A549 (cell line): ENCODE measurements around the gene NLK. TPM values are rescaled to one million over a fixed set of nuclear protein-coding genes. Genes with fewer than 3 reads are reported as not detected.
A peak's percentile ranks its signal among the peaks of the same experiment; 100 is the strongest.

Source experiments
- ATAC-seq, 2 experiments: fragments of 200-7000 bp in 1 of 2; fragments of >200 bp in 1 of 2; cut with Nextera tagmentation in 1 of 2; cut with Tn5 transposase in 1 of 2; 3 replicates each; pipeline versions ENCODE4 v1.8.0 to v1.9.1; 2018 to 2020; ENCODE audit warnings: mild to moderate bottlenecking in 1 of 2, moderate library complexity in 1 of 2
- CTCF ChIA-PET: fragments of 300-600 bp; sonication (Branson Sonifier 250); formaldehyde crosslinking; extraction: SDS; loops from one replicate; lab custom pipeline; 2021; ENCODE audit warnings: antibody characterized with exemption, inconsistent platforms; lab: Yijun Ruan, JAX
- POLR2A ChIA-PET: fragments of 350-600 bp; formaldehyde crosslinking; extraction: SDS; loops from one replicate; lab custom pipeline; 2021; ENCODE audit warnings: antibody characterized with exemption, inconsistent platforms; lab: Yijun Ruan, JAX
- DNase-seq, 2 experiments: peaks; one replicate each; pipeline versions ENCODE4 v3.0.0 to v3.0.0-alpha.2; 2011 to 2016; ENCODE audit warnings: low read depth in 1 of 2, low spot score in 1 of 2
- FAIRE-seq: peaks from 2 replicates; lab custom pipeline; 2011; peaks lifted over from hg19 to GRCh38; lab: Jason Lieb, UNC
- H3K27ac ChIP-seq, 2 experiments: fragments of >200 bp; sonication (Bioruptor Twin); formaldehyde crosslinking; 3 replicates each; pipeline ENCODE4 v1.5.1; 2016 to 2017
- H3K4me1 ChIP-seq: fragments of >200 bp; sonication (Bioruptor Twin); formaldehyde crosslinking; 3 replicates; pipeline ENCODE4 v1.6.1; 2016
- H3K4me2 ChIP-seq: fragments of >200 bp; sonication (Bioruptor Twin); formaldehyde crosslinking; 3 replicates; pipeline ENCODE4 v1.6.1; 2016
- H3K4me3 ChIP-seq: fragments of >200 bp; sonication (Bioruptor Twin); formaldehyde crosslinking; 3 replicates; pipeline ENCODE4 v1.5.1; 2016
- H3K9me3 ChIP-seq: fragments of >200 bp; sonication (Bioruptor Twin); formaldehyde crosslinking; 3 replicates; pipeline ENCODE4 v1.6.1; 2016
- ATOH8 ChIP-seq: fragments of 250-450 bp; sonication (Bioruptor Pico); IDR thresholded peaks from 2 replicates; pipeline ENCODE4 v1.5.0; 2020; ENCODE audit warnings: low read depth, mild to moderate bottlenecking, moderate library complexity
- BCL3 ChIP-seq: fragments of >200 bp; sonication (Bioruptor Twin); formaldehyde crosslinking; IDR thresholded peaks from 3 replicates; pipeline ENCODE4 v1.6.1; 2016
- CBX2 ChIP-seq: fragments of 200-600 bp; sonication (generic); IDR thresholded peaks from 2 replicates; pipeline ENCODE4 v1.6.1; 2016; ENCODE audit warnings: low read depth, mild to moderate bottlenecking, borderline replicate concordance
- CBX8 ChIP-seq: fragments of 200-600 bp; sonication (generic); IDR thresholded peaks from 2 replicates; pipeline ENCODE4 v1.6.1; 2016
- CEBPB ChIP-seq, 2 experiments: fragments of >200 bp in 1 of 2; sonication (Bioruptor Twin) in 1 of 2; formaldehyde crosslinking in 1 of 2; IDR thresholded peaks; 2 replicates each; pipeline ENCODE4 v1.6.1; 2012 to 2016
- E2F6 ChIP-seq: IDR thresholded peaks from 2 replicates; pipeline ENCODE4 v1.6.1; 2012; ENCODE audit warnings: low read depth, borderline replicate concordance
- EHF ChIP-seq: fragments of 250-450 bp; sonication (Bioruptor Pico); IDR thresholded peaks from 2 replicates; pipeline ENCODE4 v1.5.0; 2020; ENCODE audit warnings: mild to moderate bottlenecking
- ELK1 ChIP-seq: fragments of 150-350 bp; IDR thresholded peaks from 2 replicates; pipeline ENCODE4 v1.6.1; 2014; ENCODE audit warnings: low read depth, mild to moderate bottlenecking, low read length
- EP300 ChIP-seq, 2 experiments: fragments of >200 bp; sonication (Bioruptor Twin); formaldehyde crosslinking; IDR thresholded peaks; 2 replicates in 1 of 2; 3 replicates in 1 of 2; pipeline ENCODE4 v1.6.1; 2016 to 2017
- ESRRA ChIP-seq: fragments of 150-350 bp; IDR thresholded peaks from 2 replicates; pipeline ENCODE4 v1.6.1; 2014; ENCODE audit warnings: mild to moderate bottlenecking, low read length, borderline replicate concordance
- FOSB ChIP-seq: fragments of 250-450 bp; sonication (Bioruptor Pico); IDR thresholded peaks from 2 replicates; pipeline ENCODE4 v1.5.0; 2020; ENCODE audit warnings: mild to moderate bottlenecking, moderate library complexity
- FOXS1 ChIP-seq: fragments of 250-450 bp; sonication (Bioruptor Pico); IDR thresholded peaks from 2 replicates; pipeline ENCODE4 v1.5.0; 2020; ENCODE audit warnings: mild to moderate bottlenecking, moderate library complexity
- HDAC2 ChIP-seq: fragments of 200-600 bp; sonication (generic); IDR thresholded peaks from 2 replicates; pipeline ENCODE4 v1.6.1; 2016
- HES2 ChIP-seq: fragments of >200 bp; sonication (Bioruptor Twin); formaldehyde crosslinking; IDR thresholded peaks from 2 replicates; pipeline ENCODE4 v1.6.1; 2016
- HMGXB4 ChIP-seq: fragments of 250-450 bp; sonication (Bioruptor Pico); IDR thresholded peaks from 2 replicates; pipeline ENCODE4 v1.5.0; 2021; ENCODE audit warnings: mild to moderate bottlenecking, moderate library complexity, borderline replicate concordance
- JUN ChIP-seq, 2 experiments: fragments of >200 bp; sonication (Bioruptor Twin); formaldehyde crosslinking; IDR thresholded peaks; 2 replicates in 1 of 2; 3 replicates in 1 of 2; pipeline ENCODE4 v1.6.1; 2016 to 2017
- JUNB ChIP-seq: fragments of >200 bp; sonication (Bioruptor Twin); formaldehyde crosslinking; IDR thresholded peaks from 2 replicates; pipeline ENCODE4 v1.6.1; 2016
- KDM1A ChIP-seq: fragments of 200-600 bp; sonication (generic); IDR thresholded peaks from 2 replicates; pipeline ENCODE4 v1.6.1; 2016; ENCODE audit warnings: low read depth, mild to moderate bottlenecking
- MAFK ChIP-seq: fragments of 450-650 bp; IDR thresholded peaks from 2 replicates; pipeline ENCODE4 v1.6.1; 2014; ENCODE audit not compliant: partially characterized antibody
- NFE2L2 ChIP-seq: fragments of 150-350 bp; conservative IDR thresholded peaks from 2 replicates; pipeline ENCODE4 v1.6.1; 2014; ENCODE audit warnings: low read length
- NR3C1 ChIP-seq: fragments of >200 bp; sonication (Bioruptor Twin); formaldehyde crosslinking; IDR thresholded peaks from 3 replicates; pipeline ENCODE4 v1.6.1; 2017
- PBX3 ChIP-seq: IDR thresholded peaks from 2 replicates; pipeline ENCODE4 v1.6.1; 2012
- PHF8 ChIP-seq: fragments of 200-600 bp; sonication (generic); IDR thresholded peaks from 2 replicates; pipeline ENCODE4 v1.6.1; 2016; ENCODE audit warnings: low read depth, mild to moderate bottlenecking, antibody characterized with exemption, moderate library complexity, borderline replicate concordance
- RAD21 ChIP-seq, 2 experiments: fragments of >200 bp in 1 of 2; sonication (Bioruptor Twin) in 1 of 2; formaldehyde crosslinking in 1 of 2; IDR thresholded peaks in 1 of 2; conservative IDR thresholded peaks in 1 of 2; 2 replicates in 1 of 2; 3 replicates in 1 of 2; pipeline ENCODE4 v1.6.1; 2012 to 2018; ENCODE audit warnings: inconsistent platforms in 1 of 2
- RCOR1 ChIP-seq: fragments of 150-350 bp; IDR thresholded peaks from 2 replicates; pipeline ENCODE4 v1.6.1; 2014; ENCODE audit warnings: antibody characterized with exemption, low read length, low read depth
- RFX5 ChIP-seq: fragments of 450-650 bp; IDR thresholded peaks from 2 replicates; pipeline ENCODE4 v1.7.1; 2014; ENCODE audit warnings: antibody characterized with exemption, mild to moderate bottlenecking, moderate library complexity
- TFCP2L1 ChIP-seq: fragments of 250-450 bp; sonication (Bioruptor Pico); IDR thresholded peaks from 2 replicates; pipeline ENCODE4 v1.5.0; 2021; ENCODE audit warnings: mild to moderate bottlenecking
- TP53 ChIP-seq: fragments of 250-450 bp; sonication (Bioruptor Pico); IDR thresholded peaks from 2 replicates; pipeline ENCODE4 v1.5.0; 2021; ENCODE audit warnings: mild to moderate bottlenecking, moderate library complexity
- ZC3H11A ChIP-seq: fragments of 450-650 bp; IDR thresholded peaks from 2 replicates; pipeline ENCODE4 v1.6.1; 2014; ENCODE audit warnings: antibody characterized with exemption, mild to moderate bottlenecking
- ZNF302 ChIP-seq: fragments of 250-450 bp; sonication (Bioruptor Pico); IDR thresholded peaks from 2 replicates; pipeline ENCODE4 v1.9.0; 2021; ENCODE audit warnings: inconsistent platforms, mild to moderate bottlenecking, moderate library complexity
- WGBS: methylation state at CpG from one replicate; pipeline ENCODE4 v1.1.6; 2017; ENCODE audit errors: missing lambda C conversion rate; 5-methylcytosine and 5-hydroxymethylcytosine counted together
- polyA plus RNA-seq, 4 experiments: library from polyadenylated mRNA; depleted of rRNA in 3 of 4; stranded (reverse); fragments of >200 nt; fragmentation: RNase III in 1 of 4; extraction: RNeasy Plus Mini Kit Qiagen cat#74134 plus additional on column Dnase treatment in 1 of 4; gene quantifications; 2 replicates in 3 of 4; 3 replicates in 1 of 4; pipeline ENCODE4 v1.2.3, GENCODE V29; 2011 to 2017

Gene NLK
- polyA plus RNA-seq, 2 of the 4 experiments (the other 2 are of a cell fraction) = 11.8 to 26.5 TPM

GRCh38 chr17:28115046-28115445 lies 72.6 kb downstream of the NLK start:
- POLR2A ChIA-PET = no interaction called here
- no peak for TF ChIP-seq BCL3
- TF ChIP-seq EP300 (IDR thresholded peaks at IDR 0.05) = no peak
- H3K4me1 ChIP-seq = peaks cover 14% of the 10 kb centered on the region
- H3K4me3 ChIP-seq = no peak overlapping the region
- DNase-seq = no peak
- no peak for FAIRE-seq
- H3K4me2 ChIP-seq = no peak overlapping the region
- peaks cover 6% of the 10 kb centered on the region; the same call in 2 of the 3 replicates for H3K9me3 ChIP-seq
- no peak for ATAC-seq
- CTCF ChIA-PET = interaction anchor here (0.8 kb wide), 1 partner anchor 17 kb away, joined by 3 read pairs; no protein-coding TSS in a partner anchor
- WGBS = 100% methylated on average over 1 of the region's 1 CpG
- no peak overlapping the region for H3K27ac ChIP-seq

GRCh38 chr17:28117304-28117703 lies 74.8 kb downstream of the NLK start:
- peak; percentile 32 for FAIRE-seq

GRCh38 chr17:28118362-28118761 lies 75.9 kb downstream of the NLK start:
- ATAC-seq = no peak
- Histone ChIP-seq H3K27ac (no peak overlapping the region), H3K4me2 (no peak overlapping the region), H3K4me1 (0 out of 3 replicates have a peak, but pooled peaks cover 4% of the 10 kb centered on the region), H3K4me3 (no peak overlapping the region), H3K9me3 (no peaks in the 10 kb centered on the region)
- FAIRE-seq = peak; percentile 7
- DNase-seq = no peak
- WGBS = 85% methylated on average over 1 of the region's 1 CpG
- POLR2A ChIA-PET = no interaction called here
- CTCF ChIA-PET = no interaction called here
- no peak for TF ChIP-seq RCOR1
- TF ChIP-seq KDM1A = no peak
- no peak for TF ChIP-seq ZNF302 (CRISPR knock-in tag)
- no peak for TF ChIP-seq JUN (IDR thresholded peaks at IDR 0.05)
- no peak for TF ChIP-seq EHF (CRISPR knock-in tag)
- TF ChIP-seq RFX5 = no peak
- TF ChIP-seq FOSB = no peak
- no peak for TF ChIP-seq JUNB
- no peak for TF ChIP-seq PBX3
- TF ChIP-seq FOXS1 (CRISPR knock-in tag) = no peak
- no peak for TF ChIP-seq NFE2L2
- no peak for TF ChIP-seq CBX2
- no peak for TF ChIP-seq ATOH8 (CRISPR knock-in tag)
- no peak for TF ChIP-seq HDAC2
- no peak for TF ChIP-seq ELK1
- no peak for TF ChIP-seq MAFK

More at GRCh38 chr17:28117304-28117703, 74.8 kb downstream of the NLK start:
- H3K4me1 ChIP-seq = peaks cover 13% of the 10 kb centered on the region
- H3K4me3 ChIP-seq = no peak overlapping the region
- ChIA-PET POLR2A (no interaction called here), CTCF (no interaction called here)
- TF ChIP-seq CBX8 (no peak), TFCP2L1 (no peak), ZC3H11A (no peak), TP53 (CRISPR knock-in tag) (no peak), KDM1A (no peak), E2F6 (no peak), PHF8 (no peak), ZNF302 (CRISPR knock-in tag) (no peak), ESRRA (no peak), NR3C1 (no peak), EHF (CRISPR knock-in tag) (no peak), CEBPB (IDR thresholded peaks at IDR 0.05) (no peak), HMGXB4 (CRISPR knock-in tag) (no peak), HES2 (no peak), RAD21 (conservative IDR thresholded peaks at IDR 0.05 in 1 of 2, IDR thresholded peaks at IDR 0.05 in 1 of 2) (no peak)
- no peak overlapping the region for H3K4me2 ChIP-seq
- ATAC-seq (no peak), DNase-seq (no peak)
- no peaks in the 10 kb centered on the region for H3K9me3 ChIP-seq
- H3K27ac ChIP-seq = no peak overlapping the region
